ENCODE data around the gene KDM4C.

GRCh38 chr9:7209990-7210389, 452.2 kb downstream of the KDM4C start:
- TF ChIP-seq, protein P1, sequence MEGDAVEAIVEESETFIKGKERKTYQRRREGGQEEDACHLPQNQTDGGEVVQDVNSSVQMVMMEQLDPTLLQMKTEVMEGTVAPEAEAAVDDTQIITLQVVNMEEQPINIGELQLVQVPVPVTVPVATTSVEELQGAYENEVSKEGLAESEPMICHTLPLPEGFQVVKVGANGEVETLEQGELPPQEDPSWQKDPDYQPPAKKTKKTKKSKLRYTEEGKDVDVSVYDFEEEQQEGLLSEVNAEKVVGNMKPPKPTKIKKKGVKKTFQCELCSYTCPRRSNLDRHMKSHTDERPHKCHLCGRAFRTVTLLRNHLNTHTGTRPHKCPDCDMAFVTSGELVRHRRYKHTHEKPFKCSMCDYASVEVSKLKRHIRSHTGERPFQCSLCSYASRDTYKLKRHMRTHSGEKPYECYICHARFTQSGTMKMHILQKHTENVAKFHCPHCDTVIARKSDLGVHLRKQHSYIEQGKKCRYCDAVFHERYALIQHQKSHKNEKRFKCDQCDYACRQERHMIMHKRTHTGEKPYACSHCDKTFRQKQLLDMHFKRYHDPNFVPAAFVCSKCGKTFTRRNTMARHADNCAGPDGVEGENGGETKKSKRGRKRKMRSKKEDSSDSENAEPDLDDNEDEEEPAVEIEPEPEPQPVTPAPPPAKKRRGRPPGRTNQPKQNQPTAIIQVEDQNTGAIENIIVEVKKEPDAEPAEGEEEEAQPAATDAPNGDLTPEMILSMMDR (IDR thresholded peaks at IDR 0.05) = no peak
- TF ChIP-seq EP300 (IDR thresholded peaks at IDR 0.05) (no peak), POLR2A (IDR thresholded peaks at IDR 0.05) (no peak)
